NCI-H2081 treated with DMSO at 0.1 percent for 48 hours (cell line): ENCODE data around the gene WNT2B.

Experiments
- DNase-seq: peaks from one replicate; lab custom pipeline; 2025; lab: John Stamatoyannopoulos, UW

WNT2B gene

DNA sequence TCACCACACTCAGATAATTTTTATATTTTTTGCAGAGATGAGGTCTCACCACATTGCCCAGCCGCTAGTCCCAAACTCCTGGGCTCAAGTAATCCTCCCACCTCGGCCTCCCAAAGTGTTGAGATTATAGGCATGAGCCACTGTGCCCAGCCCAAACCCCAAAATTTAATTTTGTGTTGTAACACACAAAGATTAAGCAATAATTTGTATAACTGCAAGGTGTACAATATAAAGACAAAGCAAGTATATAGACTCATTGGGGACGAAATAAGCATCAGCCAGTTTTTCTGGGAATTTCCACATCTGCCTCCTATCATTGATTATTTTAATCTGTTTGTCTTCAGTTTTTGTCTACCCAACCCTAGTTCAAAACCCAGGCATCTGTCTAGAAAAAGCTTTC, 67.5 kb downstream of the WNT2B start:
- DNase-seq = no peak
